Tibial nerve (tissue), 4 donors: Measurements from ENCODE around the gene ARHGEF16.

Experiments used
- EP300 ChIP-seq, 2 donors: sonication (generic); formaldehyde crosslinking; IDR thresholded peaks; one replicate each; pipeline ENCODE4 v1.6.1; 2017; ENCODE audit warnings: antibody characterized with exemption in 2 of 2, mild to moderate bottlenecking in 1 of 2
- POLR2A ChIP-seq, 2 donors: fragments of 450-650 bp; IDR thresholded peaks; one replicate each; pipeline ENCODE4 v1.6.1; 2017; ENCODE audit warnings: antibody characterized with exemption in 2 of 2, mild to moderate bottlenecking in 2 of 2, moderate library complexity in 2 of 2
- TF ChIP-seq, protein P1 (sequence below), 5 experiments: fragments of 200-600 bp in 3 of 5; fragments of 450-650 bp in 2 of 5; sonication (generic) in 3 of 5; IDR thresholded peaks; one replicate each; pipeline ENCODE4 v1.5.1; 2016 to 2019; ENCODE audit warnings: antibody characterized with exemption in 5 of 5, mild to moderate bottlenecking in 3 of 5, moderate library complexity in 2 of 5

- TF ChIP-seq, protein P1, sequence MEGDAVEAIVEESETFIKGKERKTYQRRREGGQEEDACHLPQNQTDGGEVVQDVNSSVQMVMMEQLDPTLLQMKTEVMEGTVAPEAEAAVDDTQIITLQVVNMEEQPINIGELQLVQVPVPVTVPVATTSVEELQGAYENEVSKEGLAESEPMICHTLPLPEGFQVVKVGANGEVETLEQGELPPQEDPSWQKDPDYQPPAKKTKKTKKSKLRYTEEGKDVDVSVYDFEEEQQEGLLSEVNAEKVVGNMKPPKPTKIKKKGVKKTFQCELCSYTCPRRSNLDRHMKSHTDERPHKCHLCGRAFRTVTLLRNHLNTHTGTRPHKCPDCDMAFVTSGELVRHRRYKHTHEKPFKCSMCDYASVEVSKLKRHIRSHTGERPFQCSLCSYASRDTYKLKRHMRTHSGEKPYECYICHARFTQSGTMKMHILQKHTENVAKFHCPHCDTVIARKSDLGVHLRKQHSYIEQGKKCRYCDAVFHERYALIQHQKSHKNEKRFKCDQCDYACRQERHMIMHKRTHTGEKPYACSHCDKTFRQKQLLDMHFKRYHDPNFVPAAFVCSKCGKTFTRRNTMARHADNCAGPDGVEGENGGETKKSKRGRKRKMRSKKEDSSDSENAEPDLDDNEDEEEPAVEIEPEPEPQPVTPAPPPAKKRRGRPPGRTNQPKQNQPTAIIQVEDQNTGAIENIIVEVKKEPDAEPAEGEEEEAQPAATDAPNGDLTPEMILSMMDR (IDR thresholded peaks at IDR 0.05): no peak
- TF ChIP-seq POLR2A (IDR thresholded peaks at IDR 0.05): no peak
- TF ChIP-seq EP300 (IDR thresholded peaks at IDR 0.05): no peak
Measured at GRCh38 chr1:3436451-3436850, 18.0 kb upstream of the ARHGEF16 start.
